Ovary (tissue), 9 donors: ENCODE measurements around the gene LDLR. TPM values are rescaled to one million over a fixed set of nuclear protein-coding genes. Genes with fewer than 3 reads are reported as not detected.

Source experiments
- DNase-seq, 5 donors: peaks; one replicate each; pipeline ENCODE4 v3.0.0-alpha.2; 2019 to 2020
- H3K27ac ChIP-seq, 2 donors: fragments of 200-600 bp; one replicate each; pipeline versions ENCODE4 v1.5.1 to v1.8.0; 2019 to 2022
- H3K27me3 ChIP-seq: fragments of 200-600 bp; one replicate; pipeline ENCODE4 v1.8.0; 2022
- H3K36me3 ChIP-seq: fragments of 200-600 bp; sonication (generic); one replicate; pipeline ENCODE4 v1.5.1; 2019
- H3K4me1 ChIP-seq: one replicate; pipeline ENCODE4 v1.8.1; 2013; ENCODE audit warnings: mild to moderate bottlenecking, moderate library complexity; ENCODE audit not compliant: insufficient read depth
- H3K4me3 ChIP-seq: fragments of 200-600 bp; sonication (generic); one replicate; pipeline ENCODE4 v1.5.1; 2017
- H3K9me3 ChIP-seq, 2 donors: fragments of 200-600 bp in 1 of 2; sonication (generic) in 1 of 2; one replicate each; pipeline versions ENCODE4 v1.5.1 to v1.8.1; 2013 to 2019; ENCODE audit warnings: mild to moderate bottlenecking in 1 of 2, moderate library complexity in 1 of 2
- CTCF ChIP-seq, 3 donors: fragments of 450-650 bp in 2 of 3; fragments of 200-600 bp in 1 of 3; IDR thresholded peaks; one replicate each; pipeline versions ENCODE4 v1.5.1 to v1.8.0; 2016 to 2022; ENCODE audit warnings: antibody characterized with exemption in 3 of 3, mild to moderate bottlenecking in 1 of 3
- EP300 ChIP-seq: sonication (generic); formaldehyde crosslinking; IDR thresholded peaks from one replicate; pipeline ENCODE4 v1.6.1; 2017; ENCODE audit warnings: antibody characterized with exemption
- POLR2A ChIP-seq: fragments of 450-650 bp; IDR thresholded peaks from one replicate; pipeline ENCODE4 v1.6.1; 2017; ENCODE audit warnings: antibody characterized with exemption, mild to moderate bottlenecking, moderate library complexity
- WGBS, 3 donors: extraction: QIAGEN DNeasy Blood & Tissue Kit in 1 of 3; methylation state at CpG; one replicate each; pipeline versions ENCODE4 v1.1.5 to v1.1.7; 2013 to 2017; 5-methylcytosine and 5-hydroxymethylcytosine counted together
- intact Hi-C, 4 donors: fragments of 100-400 bp; cut with DNase I; formaldehyde crosslinking; loops; one replicate each; pipeline versions ENCODE4 v1.11.0 to v1.15.1; 2022 to 2023
- polyA plus RNA-seq, 2 donors: library from polyadenylated mRNA; stranded (reverse); fragments of 200-250 nt in 1 of 2; fragments of 350-450 nt in 1 of 2; fragmentation: Illumina TruSeq in 1 of 2; extraction: RNeasy Lipid Tissue Mini Kit (QIAGEN cat#74804) in 1 of 2; gene quantifications; one replicate each; pipeline ENCODE4 v1.2.3, GENCODE V29; 2013 to 2014
- total RNA-seq, 7 donors: library from RNA; depleted of rRNA in 2 of 7; stranded (reverse); fragments of >200 nt in 2 of 7; fragmentation: NEBNext Ultra II Directional in 3 of 7; extraction: Animal tissue kit (Norgen Biotek cat#: 25700) in 3 of 7; gene quantifications; one replicate each; pipeline versions ENCODE4 v1.1.0 to v1.2.4, GENCODE V29; 2016 to 2023
- donor health status: DM: no; HTN: no; CAD: no; lungs with moderate emphysema.
- donor health status: DM: no; HTN: no; CAD: no.
- donor health status: Bipolar disorder and iron deficiency.
- donor health status: DM: yes; HTN: yes; CAD: no.
- donor health status: DM: no; HTN: no; CAD: no.
- donor health status: DM: yes; HTN: yes; CAD: no.

LDLR gene
- total and polyA plus RNA-seq, 9 donors: 31.1 to 436 (median 141) TPM

GRCh38 chr19:11091703-11092153 is 2.5 kb downstream of the LDLR start:
- Histone ChIP-seq H3K36me3 (no peaks in the 10 kb centered on the region), H3K27ac (peak overlapping the region; percentile 93 to 98), H3K9me3 (no peaks in the 10 kb centered on the region), H3K4me1 (peaks cover 16% of the 10 kb centered on the region), H3K4me3 (peak overlapping the region; percentile 64), H3K27me3 (no peaks in the 10 kb centered on the region)
- intact Hi-C loops: loop anchor here in 1 of 4 donors (5.0 kb wide), 1 partner anchor 54 kb away; no protein-coding TSS in a partner anchor
- TF ChIP-seq POLR2A (peak; percentile 38), EP300 (peak; percentile 70), CTCF (IDR thresholded peaks at IDR 0.05) (no peak)
- DNase-seq: peak in 4 of 5 donors; percentile 57 to 80 (median 59)
- WGBS, 3 donors: 1 to 7% (median 2%) methylated on average over 8 of the region's 8 CpGs

GRCh38 chr19:11092181-11092538 is 2.9 kb downstream of the LDLR start:
- Histone ChIP-seq H3K4me3 (no peak overlapping the region), H3K27me3 (no peaks in the 10 kb centered on the region), H3K4me1 (peaks cover 16% of the 10 kb centered on the region), H3K27ac (peak overlapping the region; percentile 93 to 98), H3K9me3 (no peaks in the 10 kb centered on the region), H3K36me3 (no peaks in the 10 kb centered on the region)
- 55 to 65% (median 63%) methylated on average over 6 of the region's 6 CpGs for whole genome bisulfite sequencing, 3 donors
- TF ChIP-seq POLR2A (no peak), EP300 (no peak), CTCF (IDR thresholded peaks at IDR 0.05) (no peak)
- no peak for DNase-seq
- intact Hi-C loops: loop anchor here in 1 of 4 donors (5.0 kb wide), 1 partner anchor 55 kb away; no protein-coding TSS in a partner anchor

GRCh38 chr19:11093689-11094238 is 4.5 kb downstream of the LDLR start:
- H3K27ac ChIP-seq: no peak overlapping the region
- no peak overlapping the region for H3K4me3 ChIP-seq
- H3K9me3 ChIP-seq: no peaks in the 10 kb centered on the region
- no peaks in the 10 kb centered on the region for H3K27me3 ChIP-seq
- H3K4me1 ChIP-seq: peaks cover 16% of the 10 kb centered on the region
- TF ChIP-seq CTCF (IDR thresholded peaks at IDR 0.05) (no peak), EP300 (no peak), POLR2A (no peak)
- 90 to 94% (median 93%) methylated on average over 15 of the region's 15 CpGs for WGBS, 3 donors
- H3K36me3 ChIP-seq: no peaks in the 10 kb centered on the region
- intact Hi-C loops: loop anchor here in 1 of 4 donors (5.0 kb wide), 1 partner anchor 56 kb away; no protein-coding TSS in a partner anchor
- no peak for DNase-seq

- intact Hi-C loops: loop anchor here in 1 of 4 donors (5.0 kb wide), 1 partner anchor 57 kb away; no protein-coding TSS in a partner anchor
- TF ChIP-seq CTCF (IDR thresholded peaks at IDR 0.05) (no peak), EP300 (no peak)
- H3K4me1 ChIP-seq: peaks cover 16% of the 10 kb centered on the region
- no peak overlapping the region for H3K27ac ChIP-seq
- no peak overlapping the region for H3K4me3 ChIP-seq
- DNase-seq: no peak
- 83 to 92% (median 84%) methylated on average over 4 of the region's 4 CpGs for WGBS, 3 donors
- H3K36me3 ChIP-seq: no peaks in the 10 kb centered on the region
- H3K9me3 ChIP-seq: no peaks in the 10 kb centered on the region
- no peaks in the 10 kb centered on the region for H3K27me3 ChIP-seq
Measured at GRCh38 chr19:11094520-11094894, 5.2 kb downstream of the LDLR start.
